G401 (cell line): ENCODE measurements around the gene GDF15. TPM values are rescaled to one million over a fixed set of nuclear protein-coding genes. Genes with fewer than 3 reads are reported as not detected.
"Not testable (repeated sequence)": the region's sequence is repeated elsewhere in the genome, so short reads cannot be mapped to it uniquely, and the experiment has no call there.

Experiments
- DNase-seq: peaks from one replicate; pipeline ENCODE4 v3.0.0-alpha.2; 2015; ENCODE audit warnings: low spot score
- in situ Hi-C: cut with HindIII; loops from 2 replicates; pipeline ENCODE4 v1.10.0; 2016; ENCODE audit warnings: low sequenced_read_pairs, mixed read lengths
- total RNA-seq: library from RNA; depleted of rRNA; stranded (reverse); fragments of >200 nt; shearing (Covaris generic); gene quantifications from 2 replicates; pipeline ENCODE4 v1.2.3, GENCODE V29; 2014

The GDF15 gene
- total RNA-seq, 1 experiment from 2014 or later = 143 TPM

- in situ Hi-C loops = no loop called here
- DNase-seq = no peak
Observed at GRCh38 chr19:18362934-18363542, 22.9 kb upstream of the GDF15 start.

GRCh38 chr19:18363787-18364186 is 22.2 kb upstream of the GDF15 start:
- in situ Hi-C loops = no loop called here

DNA sequence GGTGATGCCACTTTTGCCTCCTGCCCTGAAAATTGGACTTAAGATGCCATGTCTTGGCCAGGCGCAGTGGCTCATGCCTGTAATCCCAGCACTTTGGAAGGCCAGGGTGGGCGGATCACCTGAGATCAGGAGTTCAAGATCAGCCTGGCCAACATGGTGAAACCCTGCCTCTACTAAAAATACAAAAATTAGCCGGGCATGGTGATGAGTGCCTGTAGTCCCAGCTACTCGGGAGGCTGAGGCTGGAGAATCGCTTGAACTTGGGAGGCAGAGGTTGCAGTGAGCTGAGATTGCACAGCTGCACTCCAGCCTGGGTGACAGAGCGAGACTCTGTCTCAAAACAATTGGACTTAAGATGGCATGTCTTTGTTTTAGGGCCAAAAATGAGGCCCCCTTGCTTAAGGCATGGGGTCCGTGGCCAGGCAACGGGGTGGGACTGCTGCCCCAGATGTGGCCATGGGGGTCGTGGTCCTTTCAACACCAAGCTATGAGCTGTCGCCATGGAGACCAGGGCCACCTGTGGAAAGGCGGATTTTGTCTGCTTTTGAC is 21.6 kb upstream of the GDF15 start:
- in situ Hi-C loops, DNase-seq: not testable (repeated sequence)

More at GRCh38 chr19:18363787-18364186, 22.2 kb upstream of the GDF15 start:
- DNase-seq = no peak

- in situ Hi-C loops = no loop called here
- peak; percentile 56 for DNase-seq
Observed at GRCh38 chr19:18364826-18365528, 21.0 kb upstream of the GDF15 start.

DNA sequence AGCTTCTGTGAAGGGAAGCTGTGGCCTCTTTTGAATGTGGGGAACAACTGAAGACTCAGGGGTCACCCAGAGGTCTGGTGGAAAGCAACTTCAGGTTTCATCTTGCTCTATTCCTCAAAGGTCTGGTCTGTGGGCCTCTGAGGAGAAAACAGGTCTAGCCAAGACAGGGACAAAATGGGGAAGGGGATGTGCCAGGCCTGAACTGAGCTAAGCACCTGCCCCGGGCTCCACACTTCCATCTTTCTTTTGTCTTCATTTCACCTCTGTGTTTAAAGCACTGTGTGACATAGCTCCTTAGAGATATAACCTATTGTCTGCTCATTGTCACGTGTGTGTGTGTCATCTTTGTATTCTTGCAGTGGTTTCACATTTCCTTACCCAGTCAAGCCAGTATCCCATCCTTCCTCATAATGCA is 19.9 kb upstream of the GDF15 start:
- DNase-seq = no peak
- in situ Hi-C loops = no loop called here

DNA sequence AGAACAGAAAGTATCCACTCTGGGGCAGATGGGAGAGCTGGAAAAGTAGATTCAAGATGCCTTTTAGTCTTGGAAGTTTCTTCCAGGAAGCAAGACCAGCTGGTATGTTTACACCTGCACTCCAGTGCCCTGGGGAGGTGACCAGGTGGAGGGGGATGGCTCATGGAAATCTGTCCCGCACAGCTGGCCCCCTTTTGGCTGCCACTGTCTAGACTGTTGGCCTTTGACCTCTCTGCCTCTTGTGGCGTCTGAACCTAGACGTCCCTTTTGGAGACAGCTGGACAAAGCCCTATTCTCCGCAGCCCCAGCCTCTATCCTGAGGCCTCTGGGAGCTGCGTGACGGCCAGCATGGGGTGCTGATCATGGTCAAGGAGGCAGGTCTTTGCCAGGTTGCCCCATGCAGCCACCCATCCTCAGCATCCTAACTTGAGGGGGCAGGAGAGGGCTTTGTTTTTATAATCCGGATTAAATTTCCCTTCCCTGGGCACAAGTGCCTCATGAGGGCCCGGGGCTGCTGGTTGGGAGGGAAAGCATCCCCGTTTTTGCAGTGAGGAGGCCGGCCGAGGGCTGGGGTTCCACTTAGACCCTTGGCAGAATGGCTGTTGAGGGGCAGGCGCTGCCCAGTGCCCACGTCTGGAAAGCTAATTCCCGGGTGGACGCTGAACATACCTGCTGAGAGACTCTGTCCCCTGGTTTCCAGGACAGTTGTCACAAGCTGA is 17.3 kb upstream of the GDF15 start:
- in situ Hi-C loops = no loop called here
- no peak for DNase-seq

DNA sequence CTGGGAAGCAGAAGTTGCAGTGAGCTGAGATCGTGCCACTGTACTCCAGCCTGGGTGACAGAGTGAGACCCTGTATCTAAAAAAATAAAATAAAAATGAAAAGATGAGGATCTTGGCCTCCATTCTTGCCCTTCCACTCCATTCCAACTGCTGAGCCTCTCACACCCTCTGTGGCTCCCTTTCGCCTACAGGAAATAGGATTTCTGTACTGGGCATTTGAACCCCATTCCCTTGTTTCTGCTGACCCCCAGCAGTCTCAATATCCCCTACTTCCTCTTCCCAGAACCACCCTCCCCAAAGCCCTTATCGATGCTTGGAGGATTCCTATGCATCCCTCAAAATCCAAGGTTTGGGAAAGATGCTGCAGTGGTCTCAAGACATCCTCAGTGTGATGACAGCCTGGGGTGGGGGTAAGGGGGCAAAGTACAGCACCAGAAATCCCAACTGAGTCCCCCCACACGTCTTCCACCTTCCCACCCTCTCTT is 12.5 kb upstream of the GDF15 start:
- in situ Hi-C loops = no loop called here
- DNase-seq = no peak

DNA sequence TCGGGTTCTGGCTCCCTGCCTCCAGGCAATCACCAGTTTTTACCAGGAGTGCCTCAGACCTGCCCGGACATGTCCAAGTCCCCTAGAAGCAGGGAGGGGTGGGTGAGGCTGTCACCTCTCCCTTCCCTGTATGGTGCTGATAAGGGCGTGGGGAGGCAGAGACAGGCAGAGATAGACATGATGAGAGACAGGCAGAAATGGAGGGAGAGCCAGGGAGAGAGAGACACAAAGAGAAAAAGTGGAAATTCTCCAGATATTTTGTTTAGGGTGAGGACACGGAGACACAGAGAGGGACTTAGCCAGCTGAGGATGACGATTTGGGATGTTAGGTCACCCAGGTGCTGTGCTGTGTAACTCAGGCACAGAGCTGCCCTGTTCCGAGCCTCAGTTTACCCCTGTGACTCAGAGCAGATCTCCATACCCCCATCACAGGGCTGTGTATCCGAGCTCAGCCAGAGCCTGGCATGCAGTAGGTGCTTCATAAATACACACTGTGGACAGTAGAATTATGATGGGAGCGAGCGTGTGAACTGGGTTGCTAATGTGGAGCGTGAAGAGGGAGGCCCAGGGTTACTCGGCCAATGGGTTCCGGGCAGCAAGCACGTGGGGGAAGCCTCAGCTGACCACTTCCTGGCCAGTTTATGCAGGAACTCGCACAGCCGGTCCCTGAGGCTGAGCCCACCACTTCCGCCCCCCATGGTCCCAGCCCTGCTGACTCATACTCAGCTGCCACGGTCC is 11.9 kb upstream of the GDF15 start:
- in situ Hi-C loops = no loop called here
- peak; percentile 72 for DNase-seq

- in situ Hi-C loops = no loop called here
- no peak for DNase-seq
Observed at GRCh38 chr19:18377026-18377425, 8.9 kb upstream of the GDF15 start.

DNA sequence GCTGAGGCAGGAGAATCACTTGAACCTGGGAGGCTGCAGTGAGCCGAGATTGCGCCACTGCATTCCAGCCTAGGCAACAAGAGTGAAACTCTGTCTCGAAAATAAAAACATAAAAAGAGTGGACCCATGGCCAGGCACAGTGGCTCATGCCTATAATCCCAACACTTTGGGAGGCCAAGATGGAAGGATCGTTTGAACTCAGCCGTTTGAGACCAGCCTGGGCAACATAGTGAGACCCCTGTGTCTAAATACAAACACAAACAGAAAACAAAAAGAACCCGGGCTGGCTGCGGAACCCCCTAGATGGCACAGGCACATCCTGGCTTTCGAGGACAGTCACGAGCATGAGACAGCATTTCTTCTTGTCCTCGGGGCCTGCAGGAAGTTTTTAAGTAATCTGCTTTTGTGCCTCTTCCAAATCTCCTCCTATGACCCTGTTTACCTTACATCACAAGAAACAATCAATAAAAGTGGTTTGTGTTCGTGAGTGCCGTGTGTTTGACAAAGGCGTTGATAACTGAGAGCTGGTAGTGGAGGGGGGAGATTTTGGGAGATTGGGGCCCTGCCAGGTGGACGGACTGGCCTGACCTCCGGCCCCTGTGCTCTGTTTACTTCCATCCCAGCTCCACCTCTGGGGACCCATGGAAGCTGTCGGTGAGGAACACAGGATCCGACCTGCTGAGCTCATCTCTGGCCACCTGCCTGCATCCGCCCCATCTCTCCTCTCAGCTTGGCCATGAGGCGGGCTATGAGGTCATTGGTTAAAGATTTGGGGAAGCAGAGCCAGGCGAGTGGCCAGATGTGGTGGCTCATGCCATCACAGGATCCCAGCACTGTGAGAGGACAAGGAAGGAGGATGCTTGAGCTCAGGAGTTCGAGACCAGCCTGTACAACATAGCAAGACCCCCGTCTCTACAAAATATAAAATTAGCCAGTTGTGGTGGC is 5.9 kb upstream of the GDF15 start:
- in situ Hi-C loops = no loop called here
- DNase-seq = no peak

- no peak for DNase-seq
- in situ Hi-C loops = no loop called here
Observed at GRCh38 chr19:18380843-18381242, 5.1 kb upstream of the GDF15 start.

GRCh38 chr19:18383622-18384021 is 2.3 kb upstream of the GDF15 start:
- in situ Hi-C loops, DNase-seq: not testable (repeated sequence)

DNA sequence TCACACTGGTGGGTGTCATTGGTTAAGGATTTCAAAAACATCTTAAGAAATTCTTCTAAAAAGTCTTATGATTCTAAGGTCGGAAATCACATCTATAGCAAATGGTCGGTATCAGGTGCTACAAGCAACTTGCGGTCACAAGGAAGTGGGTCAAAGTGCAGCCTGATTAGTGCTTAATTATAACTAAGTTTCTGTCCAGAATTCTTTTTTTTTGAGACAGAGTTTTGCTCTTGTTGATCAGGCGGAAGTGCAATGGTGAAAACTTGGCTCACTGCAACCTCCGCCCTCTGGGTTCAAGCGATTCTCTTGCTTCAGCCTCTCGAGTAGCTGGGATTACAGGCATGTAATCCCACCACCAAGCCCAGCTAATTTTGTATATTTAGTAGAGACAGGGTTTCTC is 1.2 kb upstream of the GDF15 start:
- in situ Hi-C loops = no loop called here
- no peak for DNase-seq

GRCh38 chr19:18385359-18385674 is 641 bp upstream of the GDF15 start:
- no peak for DNase-seq
- in situ Hi-C loops = no loop called here

GRCh38 chr19:18386543-18387271 is 749 bp downstream of the GDF15 start:
- in situ Hi-C loops = no loop called here
- DNase-seq = no peak

- in situ Hi-C loops = no loop called here
- peak; percentile 47 for DNase-seq
Observed at GRCh38 chr19:18388100-18388959, 2.4 kb downstream of the GDF15 start.
